Liver (tissue), 9 donors: Measurements from ENCODE around the gene VLDLR. TPM values are rescaled to one million over a fixed set of nuclear protein-coding genes. Genes with fewer than 3 reads are reported as not detected.

Experiments
- DNase-seq: peaks from one replicate; pipeline ENCODE4 v3.0.0-alpha.2; 2017; ENCODE audit warnings: low spot score
- H3K27ac ChIP-seq, 2 donors: one replicate each; pipeline ENCODE4 v1.7.0; 2013; ENCODE audit warnings: inconsistent platforms in 2 of 2, low read length in 2 of 2, control low read depth in 1 of 2, low read depth in 1 of 2, mild to moderate bottlenecking in 1 of 2
- H3K27me3 ChIP-seq, 4 donors: one replicate each; pipeline versions ENCODE4 v1.6.1 to v1.7.0; 2013; ENCODE audit warnings: low read length in 3 of 4, inconsistent platforms in 1 of 4, mild to moderate bottlenecking in 1 of 4, moderate library complexity in 1 of 4; ENCODE audit not compliant: control insufficient read depth in 4 of 4, insufficient read depth in 4 of 4
- H3K36me3 ChIP-seq, 4 donors: one replicate each; pipeline versions ENCODE4 v1.6.1 to v1.7.0; 2013; ENCODE audit warnings: low read length in 3 of 4, mild to moderate bottlenecking in 3 of 4, low read depth in 1 of 4, moderate library complexity in 1 of 4; ENCODE audit not compliant: control insufficient read depth in 4 of 4, insufficient read depth in 3 of 4
- H3K4me1 ChIP-seq, 4 donors: one replicate each; pipeline versions ENCODE4 v1.6.1 to v1.7.0; 2013; ENCODE audit warnings: low read length in 3 of 4, mild to moderate bottlenecking in 3 of 4, moderate library complexity in 1 of 4; ENCODE audit not compliant: control insufficient read depth in 4 of 4, insufficient read depth in 4 of 4
- H3K4me3 ChIP-seq, 3 donors: one replicate each; pipeline versions ENCODE4 v1.6.1 to v1.7.0; 2013; ENCODE audit warnings: low read length in 3 of 3, control low read depth in 1 of 3, low read depth in 1 of 3, mild to moderate bottlenecking in 1 of 3
- H3K9ac ChIP-seq, 2 donors: one replicate each; pipeline ENCODE4 v1.7.0; 2013; ENCODE audit warnings: low read length in 2 of 2, mild to moderate bottlenecking in 2 of 2, moderate library complexity in 2 of 2, control low read depth in 1 of 2, low read depth in 1 of 2
- H3K9me3 ChIP-seq, 4 donors: one replicate each; pipeline versions ENCODE4 v1.6.1 to v1.7.0; 2013; ENCODE audit warnings: low read length in 3 of 4; ENCODE audit not compliant: control insufficient read depth in 4 of 4
- ATF3 ChIP-seq: IDR thresholded peaks from 2 replicates; pipeline ENCODE4 v1.6.1; 2016; ENCODE audit warnings: antibody characterized with exemption
- EGR1 ChIP-seq, 2 donors: IDR thresholded peaks; 2 replicates each; pipeline ENCODE4 v1.6.1; 2016 to 2018; ENCODE audit warnings: antibody characterized with exemption in 2 of 2, low read depth in 2 of 2
- FOXA1 ChIP-seq: IDR thresholded peaks from 2 replicates; pipeline ENCODE4 v1.6.1; 2016; ENCODE audit warnings: antibody characterized with exemption
- FOXA2 ChIP-seq: IDR thresholded peaks from 2 replicates; pipeline ENCODE4 v1.6.1; 2016; ENCODE audit warnings: antibody characterized with exemption
- GABPA ChIP-seq, 2 donors: IDR thresholded peaks in 1 of 2; conservative IDR thresholded peaks in 1 of 2; 2 replicates each; pipeline ENCODE4 v1.6.1; 2016; ENCODE audit warnings: antibody characterized with exemption in 2 of 2, mild to moderate bottlenecking in 1 of 2, moderate library complexity in 1 of 2
- JUND ChIP-seq, 2 donors: IDR thresholded peaks; 2 replicates each; pipeline ENCODE4 v1.6.1; 2016; ENCODE audit warnings: antibody characterized with exemption in 2 of 2
- NR2F2 ChIP-seq: IDR thresholded peaks from 2 replicates; pipeline ENCODE4 v1.6.1; 2016; ENCODE audit warnings: antibody characterized with exemption
- RAD21 ChIP-seq, 2 donors: IDR thresholded peaks; 2 replicates each; pipeline ENCODE4 v1.6.1; 2016; ENCODE audit warnings: antibody characterized with exemption in 2 of 2, mild to moderate bottlenecking in 2 of 2
- RXRA ChIP-seq, 2 donors: IDR thresholded peaks; 2 replicates each; pipeline ENCODE4 v1.6.1; 2017 to 2018; ENCODE audit warnings: antibody characterized with exemption in 2 of 2, mild to moderate bottlenecking in 1 of 2
- SP1 ChIP-seq: IDR thresholded peaks from 2 replicates; pipeline ENCODE4 v1.6.1; 2018; ENCODE audit warnings: antibody characterized with exemption, mild to moderate bottlenecking
- TAF1 ChIP-seq: conservative IDR thresholded peaks from 2 replicates; pipeline ENCODE4 v1.6.1; 2016; ENCODE audit warnings: antibody characterized with exemption, mild to moderate bottlenecking
- ZBTB33 ChIP-seq: IDR thresholded peaks from 2 replicates; pipeline ENCODE4 v1.6.1; 2016; ENCODE audit warnings: antibody characterized with exemption
- WGBS: extraction: QIAGEN DNeasy Blood & Tissue Kit; methylation state at CpG from one replicate; pipeline ENCODE4 v1.1.7; 2013; 5-methylcytosine and 5-hydroxymethylcytosine counted together
- polyA plus RNA-seq, 2 donors: library from polyadenylated mRNA; stranded (reverse) in 1 of 2; unstranded in 1 of 2; fragments of 200-250 nt in 1 of 2; fragments of >200 nt in 1 of 2; fragmentation: Nextera tagmentation in 1 of 2; extraction: Ambion mirVana in 1 of 2; gene quantifications; one replicate each; pipeline versions ENCODE4 v1.2.1 to v1.2.3, GENCODE V29; 2013 to 2015
- total RNA-seq, 2 donors: library from RNA; depleted of rRNA; stranded (reverse); fragments of >200 nt; gene quantifications; one replicate each; pipeline ENCODE4 v1.2.3, GENCODE V29; 2014
- TF ChIP-seq, protein P1 (sequence below): fragments of 150-350 bp; IDR thresholded peaks from 2 replicates; pipeline ENCODE4 v1.5.1; 2017; ENCODE audit warnings: improper control_type of control experiment, low read depth, low read length; ENCODE audit not compliant: missing input control
- TF ChIP-seq, protein P2 (sequence below): IDR thresholded peaks from 2 replicates; pipeline ENCODE4 v1.6.1; 2016; ENCODE audit warnings: antibody characterized with exemption, mild to moderate bottlenecking
- TF ChIP-seq, protein P3 (sequence below): IDR thresholded peaks from 2 replicates; pipeline ENCODE4 v1.6.1; 2016; ENCODE audit warnings: antibody characterized with exemption
- donor health status: healthy.
- donor health status: healthy.
- donor health status: healthy.
- donor health status: healthy.
- donor health status: healthy.

VLDLR gene
- total and polyA plus RNA-seq, 4 donors: 0.44 to 2.8 (median 1.4) TPM

DNA sequence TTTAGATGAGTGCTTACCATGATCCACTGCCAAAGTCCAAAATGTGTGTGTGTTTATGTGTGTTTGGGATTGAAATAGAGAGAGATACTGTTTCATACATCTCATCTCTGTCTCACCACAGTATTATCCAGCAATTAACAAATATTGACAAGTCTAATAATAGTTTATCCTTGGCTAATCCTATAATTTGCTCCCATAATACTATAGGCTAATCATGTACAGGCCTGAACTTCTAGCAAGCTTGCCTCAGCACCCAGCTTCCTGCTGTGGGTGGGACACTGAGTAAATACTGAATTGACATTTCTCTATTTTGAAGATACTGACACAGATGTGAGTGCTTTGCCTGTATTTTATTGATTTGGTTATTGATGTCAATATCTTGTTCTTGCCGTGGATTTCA lies 60.4 kb downstream of the VLDLR start (continued):
- TF ChIP-seq ZBTB33 (no peak), GABPA (IDR thresholded peaks at IDR 0.05 in 1 of 2, conservative IDR thresholded peaks at IDR 0.05 in 1 of 2) (no peak)

DNA sequence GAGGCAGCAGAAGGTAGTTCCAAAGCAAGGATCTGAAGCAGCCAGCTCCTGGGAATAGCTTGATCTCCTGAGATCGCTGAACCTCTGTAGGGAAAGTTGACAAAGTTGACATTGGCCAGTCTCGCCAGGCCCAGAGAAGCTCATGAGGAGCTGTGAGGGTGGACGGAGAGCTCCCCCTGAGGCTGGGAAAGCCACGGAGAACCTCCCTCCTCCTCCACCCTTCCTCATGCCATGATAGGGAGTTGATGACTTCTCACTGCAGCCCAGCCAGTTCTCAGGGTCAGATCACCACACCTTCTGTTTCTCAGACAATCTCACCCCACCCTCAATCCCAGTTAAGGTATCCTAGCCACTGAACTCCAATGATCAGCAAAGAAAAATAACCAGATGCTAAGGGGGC lies 65.3 kb downstream of the VLDLR start:
- Histone ChIP-seq H3K4me3 (no peak overlapping the region), H3K9ac (no peak overlapping the region), H3K27ac (no peak overlapping the region), H3K27me3 (no peaks in the 10 kb centered on the region), H3K9me3 (no peaks in the 10 kb centered on the region), H3K36me3 (no peaks in the 10 kb centered on the region), H3K4me1 (no peaks in the 10 kb centered on the region)
- no peak for DNase-seq
- TF ChIP-seq TAF1 (no peak), RAD21 (IDR thresholded peaks at IDR 0.05) (no peak), ATF3 (no peak), RXRA (IDR thresholded peaks at IDR 0.05) (no peak), FOXA1 (no peak), NR2F2 (no peak), EGR1 (IDR thresholded peaks at IDR 0.05; ENCODE audit: low read depth in 2 of 2) (no peak), FOXA2 (no peak), JUND (IDR thresholded peaks at IDR 0.05) (no peak), SP1 (no peak), ZBTB33 (no peak)
- TF ChIP-seq, protein P1, sequence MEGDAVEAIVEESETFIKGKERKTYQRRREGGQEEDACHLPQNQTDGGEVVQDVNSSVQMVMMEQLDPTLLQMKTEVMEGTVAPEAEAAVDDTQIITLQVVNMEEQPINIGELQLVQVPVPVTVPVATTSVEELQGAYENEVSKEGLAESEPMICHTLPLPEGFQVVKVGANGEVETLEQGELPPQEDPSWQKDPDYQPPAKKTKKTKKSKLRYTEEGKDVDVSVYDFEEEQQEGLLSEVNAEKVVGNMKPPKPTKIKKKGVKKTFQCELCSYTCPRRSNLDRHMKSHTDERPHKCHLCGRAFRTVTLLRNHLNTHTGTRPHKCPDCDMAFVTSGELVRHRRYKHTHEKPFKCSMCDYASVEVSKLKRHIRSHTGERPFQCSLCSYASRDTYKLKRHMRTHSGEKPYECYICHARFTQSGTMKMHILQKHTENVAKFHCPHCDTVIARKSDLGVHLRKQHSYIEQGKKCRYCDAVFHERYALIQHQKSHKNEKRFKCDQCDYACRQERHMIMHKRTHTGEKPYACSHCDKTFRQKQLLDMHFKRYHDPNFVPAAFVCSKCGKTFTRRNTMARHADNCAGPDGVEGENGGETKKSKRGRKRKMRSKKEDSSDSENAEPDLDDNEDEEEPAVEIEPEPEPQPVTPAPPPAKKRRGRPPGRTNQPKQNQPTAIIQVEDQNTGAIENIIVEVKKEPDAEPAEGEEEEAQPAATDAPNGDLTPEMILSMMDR: no peak
- TF ChIP-seq, protein P2, sequence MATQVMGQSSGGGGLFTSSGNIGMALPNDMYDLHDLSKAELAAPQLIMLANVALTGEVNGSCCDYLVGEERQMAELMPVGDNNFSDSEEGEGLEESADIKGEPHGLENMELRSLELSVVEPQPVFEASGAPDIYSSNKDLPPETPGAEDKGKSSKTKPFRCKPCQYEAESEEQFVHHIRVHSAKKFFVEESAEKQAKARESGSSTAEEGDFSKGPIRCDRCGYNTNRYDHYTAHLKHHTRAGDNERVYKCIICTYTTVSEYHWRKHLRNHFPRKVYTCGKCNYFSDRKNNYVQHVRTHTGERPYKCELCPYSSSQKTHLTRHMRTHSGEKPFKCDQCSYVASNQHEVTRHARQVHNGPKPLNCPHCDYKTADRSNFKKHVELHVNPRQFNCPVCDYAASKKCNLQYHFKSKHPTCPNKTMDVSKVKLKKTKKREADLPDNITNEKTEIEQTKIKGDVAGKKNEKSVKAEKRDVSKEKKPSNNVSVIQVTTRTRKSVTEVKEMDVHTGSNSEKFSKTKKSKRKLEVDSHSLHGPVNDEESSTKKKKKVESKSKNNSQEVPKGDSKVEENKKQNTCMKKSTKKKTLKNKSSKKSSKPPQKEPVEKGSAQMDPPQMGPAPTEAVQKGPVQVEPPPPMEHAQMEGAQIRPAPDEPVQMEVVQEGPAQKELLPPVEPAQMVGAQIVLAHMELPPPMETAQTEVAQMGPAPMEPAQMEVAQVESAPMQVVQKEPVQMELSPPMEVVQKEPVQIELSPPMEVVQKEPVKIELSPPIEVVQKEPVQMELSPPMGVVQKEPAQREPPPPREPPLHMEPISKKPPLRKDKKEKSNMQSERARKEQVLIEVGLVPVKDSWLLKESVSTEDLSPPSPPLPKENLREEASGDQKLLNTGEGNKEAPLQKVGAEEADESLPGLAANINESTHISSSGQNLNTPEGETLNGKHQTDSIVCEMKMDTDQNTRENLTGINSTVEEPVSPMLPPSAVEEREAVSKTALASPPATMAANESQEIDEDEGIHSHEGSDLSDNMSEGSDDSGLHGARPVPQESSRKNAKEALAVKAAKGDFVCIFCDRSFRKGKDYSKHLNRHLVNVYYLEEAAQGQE: no peak
- TF ChIP-seq, protein P3, sequence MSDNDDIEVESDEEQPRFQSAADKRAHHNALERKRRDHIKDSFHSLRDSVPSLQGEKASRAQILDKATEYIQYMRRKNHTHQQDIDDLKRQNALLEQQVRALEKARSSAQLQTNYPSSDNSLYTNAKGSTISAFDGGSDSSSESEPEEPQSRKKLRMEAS: no peak
- 90% methylated on average over 4 of the region's 4 CpGs for WGBS
